Activated T-helper 17 cell treated with anti-CD3 and anti-CD28 coated beads, Interleukin-2, amount 50 U/mL, for 72 hours (primary cell): ENCODE data around the gene SLBP. TPM values are rescaled to one million over a fixed set of nuclear protein-coding genes. Genes with fewer than 3 reads are reported as not detected.
"Not testable (repeated sequence)": the region's sequence is repeated elsewhere in the genome, so short reads cannot be mapped to it uniquely, and the experiment has no call there.

Experiments
- ATAC-seq: fragments of 150-1000 bp; cut with Tn5 transposase; replicated peaks from 2 replicates; pipeline ENCODE4 v1.10.0; 2021; ENCODE audit warnings: mild to moderate bottlenecking, moderate library complexity
- H3K27ac Mint-ChIP-seq: one replicate; pipeline ENCODE4 v1.8.0; 2022; ENCODE audit warnings: mixed read lengths
- H3K27me3 Mint-ChIP-seq: one replicate; pipeline ENCODE4 v1.8.0; 2022; ENCODE audit warnings: mixed read lengths
- H3K36me3 Mint-ChIP-seq: one replicate; pipeline ENCODE4 v1.8.0; 2022; ENCODE audit warnings: low read depth, mild to moderate bottlenecking, mixed read lengths
- H3K4me1 Mint-ChIP-seq: one replicate; pipeline ENCODE4 v1.8.0; 2022; ENCODE audit warnings: mixed read lengths
- H3K4me3 Mint-ChIP-seq: one replicate; pipeline ENCODE4 v1.8.0; 2022; ENCODE audit warnings: mild to moderate bottlenecking, mixed read lengths
- H3K9me3 Mint-ChIP-seq: one replicate; pipeline ENCODE4 v1.8.0; 2022; ENCODE audit warnings: mixed read lengths
- total RNA-seq, 2 donors: library from RNA; stranded (reverse); gene quantifications; one replicate each; pipeline ENCODE4 v1.2.3, GENCODE V29; 2022

SLBP gene
- total RNA-seq, 2 donors from 2014 or later, result 68.2 to 132 TPM

DNA sequence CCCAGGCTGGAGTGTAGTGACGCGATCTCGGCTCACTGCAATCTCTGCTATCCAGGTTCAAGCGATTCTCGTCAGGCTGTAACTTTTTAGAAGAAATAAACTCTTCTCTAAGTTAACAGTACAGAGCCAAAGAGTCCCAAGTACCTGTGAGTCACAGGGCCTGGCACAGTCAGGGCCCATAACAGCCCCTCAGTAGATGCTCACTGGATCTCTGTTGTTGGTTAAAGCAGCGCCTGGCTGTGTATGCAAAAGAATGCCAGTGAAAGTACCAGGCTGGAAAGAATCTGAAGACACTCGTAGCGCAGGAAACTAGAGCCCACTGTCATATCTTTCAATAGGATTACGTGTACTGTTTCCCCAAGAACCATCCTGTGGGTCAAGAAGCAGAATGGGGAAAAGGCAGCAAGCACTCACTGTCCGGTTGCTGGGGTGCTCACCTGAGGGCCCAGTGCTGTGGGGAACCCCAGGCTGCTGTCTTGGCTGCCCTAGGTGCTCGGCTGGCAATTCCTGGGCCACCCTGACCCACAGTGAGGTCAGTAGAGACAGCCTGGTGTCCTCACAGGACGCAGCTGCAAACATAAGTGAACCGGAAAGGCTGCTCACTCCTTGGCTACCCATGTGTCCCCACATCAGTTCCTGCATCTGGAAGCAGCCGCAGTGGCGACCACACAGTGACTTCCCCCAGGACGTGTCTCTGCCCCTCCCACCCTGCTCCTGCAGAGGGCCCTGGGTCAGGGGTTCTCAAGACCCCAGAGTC lies 3.1 kb upstream of the SLBP start:
- peaks cover 62% of the 10 kb centered on the region for H3K36me3 Mint-ChIP-seq
- H3K4me1 Mint-ChIP-seq, result peaks cover 13% of the 10 kb centered on the region
- peak overlapping the region; percentile 52 for H3K27ac Mint-ChIP-seq
- no peaks in the 10 kb centered on the region for H3K9me3 Mint-ChIP-seq
- no peaks in the 10 kb centered on the region for H3K27me3 Mint-ChIP-seq
- no peak for ATAC-seq
- peak overlapping the region; percentile 99 for H3K4me3 Mint-ChIP-seq

DNA sequence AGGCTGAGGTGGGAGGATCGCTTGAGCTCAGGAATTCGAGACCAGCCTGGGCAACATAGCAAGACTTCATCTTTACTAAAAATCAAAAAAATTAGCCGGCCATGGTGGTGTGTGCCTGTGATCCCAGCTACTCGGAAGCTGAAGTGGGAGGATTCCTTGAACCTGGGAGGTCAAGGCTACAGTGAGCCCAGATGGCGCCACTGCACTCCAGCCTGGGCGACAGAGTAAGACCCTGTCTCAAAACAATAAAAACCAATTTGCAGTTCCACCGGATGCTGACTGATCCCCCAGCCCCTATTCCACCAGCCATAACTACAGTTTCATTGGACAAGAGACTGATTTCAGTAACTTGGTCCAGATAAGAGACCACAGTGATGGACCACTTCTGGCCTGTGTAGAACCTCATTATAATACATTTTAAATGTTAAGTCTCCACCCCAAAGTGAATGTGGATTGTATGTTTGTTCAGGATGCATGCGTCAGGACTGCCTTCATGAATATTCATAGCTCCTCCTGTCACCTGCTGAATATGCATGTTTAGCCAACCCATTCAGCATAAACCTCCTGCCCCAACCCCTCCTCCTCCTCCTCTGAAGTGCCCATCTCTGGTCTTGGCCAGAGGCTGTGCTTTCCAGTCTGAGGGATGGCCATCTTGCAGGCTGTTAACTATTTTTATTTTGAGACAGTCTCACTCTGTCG lies 2.3 kb upstream of the SLBP start:
- Mint-ChIP-seq H3K27ac (peak overlapping the region; percentile 95), H3K36me3 (peaks cover 70% of the 10 kb centered on the region), H3K4me3 (peak overlapping the region; percentile 99), H3K27me3 (no peaks in the 10 kb centered on the region), H3K4me1 (peaks cover 18% of the 10 kb centered on the region), H3K9me3 (no peaks in the 10 kb centered on the region)
- ATAC-seq, result no peak

DNA sequence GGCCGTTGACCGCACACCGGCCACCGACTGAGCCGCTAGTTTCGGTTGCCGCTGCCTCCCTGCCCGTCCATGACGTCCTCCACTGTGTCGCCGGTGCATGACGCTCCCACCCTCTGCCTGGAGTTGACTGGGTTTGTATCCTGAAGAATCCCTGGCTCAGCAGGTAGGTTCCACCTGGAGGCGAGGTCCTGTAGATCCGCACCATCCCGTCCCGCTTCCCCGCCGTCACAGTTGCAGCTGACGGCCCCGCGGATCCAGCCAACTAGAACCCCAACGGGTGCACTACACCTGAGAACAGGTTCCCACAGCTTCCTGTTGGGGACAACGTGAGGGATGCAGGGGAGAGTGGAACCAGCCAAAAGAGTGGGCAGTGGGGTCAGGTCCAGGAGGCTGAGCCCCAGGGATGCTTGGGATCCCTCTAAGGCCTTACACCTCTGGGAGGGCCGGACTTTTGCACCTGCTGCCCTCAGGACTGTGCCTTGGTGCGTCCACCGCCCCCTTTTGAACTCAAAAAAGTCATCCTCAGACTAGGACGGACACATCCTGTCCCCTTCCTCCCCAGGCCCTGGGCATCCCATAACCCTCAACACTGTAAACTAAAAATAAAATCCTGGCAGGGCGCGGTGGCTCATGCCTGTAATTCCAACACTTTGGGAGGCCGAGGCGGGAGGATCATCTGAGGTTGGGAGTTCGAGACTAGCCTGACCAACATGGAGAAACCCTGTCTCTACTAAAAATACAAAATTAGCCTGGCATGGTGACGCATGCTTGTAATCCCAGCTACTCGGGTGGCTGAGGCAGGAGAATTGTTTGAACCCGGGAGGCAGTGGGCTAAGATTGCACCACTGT lies 1.1 kb upstream of the SLBP start:
- Mint-ChIP-seq H3K36me3 (peaks cover 74% of the 10 kb centered on the region), H3K4me3 (peak overlapping the region; percentile 99), H3K9me3 (no peaks in the 10 kb centered on the region), H3K4me1 (peaks cover 29% of the 10 kb centered on the region), H3K27ac (peak overlapping the region; percentile 95), H3K27me3 (no peaks in the 10 kb centered on the region)
- ATAC-seq, result peak; percentile 22

DNA sequence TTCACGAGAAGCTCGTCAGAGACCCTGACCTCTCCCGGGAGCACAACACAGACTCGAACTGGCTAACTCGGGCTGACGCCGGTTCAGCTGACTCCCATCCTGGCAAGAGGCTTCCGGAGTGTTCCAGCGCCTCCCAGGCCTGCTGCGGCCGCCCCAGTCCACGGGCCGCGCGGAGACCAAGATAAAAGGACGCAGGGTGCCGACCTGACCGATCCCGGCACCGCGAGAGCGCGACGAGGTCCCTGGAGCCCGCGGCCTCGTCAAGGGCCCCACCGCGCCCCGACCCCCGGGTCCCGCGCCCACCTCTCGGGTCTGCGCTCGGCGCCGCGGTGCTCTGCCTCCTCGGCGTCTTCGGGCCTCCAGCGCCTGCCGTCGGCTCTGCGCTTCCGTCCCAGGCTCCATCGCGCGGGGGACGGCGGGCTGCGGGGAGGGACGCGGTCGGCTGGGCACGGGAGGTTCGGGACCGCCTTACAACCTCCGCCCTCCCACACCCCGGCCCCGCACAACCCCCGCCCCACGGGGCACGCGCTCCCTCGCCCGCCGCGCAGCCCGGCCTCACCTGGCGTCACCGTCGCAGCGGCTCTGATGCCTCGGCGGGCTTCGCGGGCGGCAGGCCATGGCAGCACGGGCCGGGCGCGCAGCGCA lies 426 bp downstream of the SLBP start:
- Mint-ChIP-seq H3K27ac (peak overlapping the region; percentile 97), H3K9me3 (no peaks in the 10 kb centered on the region), H3K27me3 (no peaks in the 10 kb centered on the region), H3K4me1 (peaks cover 29% of the 10 kb centered on the region), H3K4me3 (peak overlapping the region; percentile 100), H3K36me3 (peaks cover 85% of the 10 kb centered on the region)
- no peak for ATAC-seq

DNA sequence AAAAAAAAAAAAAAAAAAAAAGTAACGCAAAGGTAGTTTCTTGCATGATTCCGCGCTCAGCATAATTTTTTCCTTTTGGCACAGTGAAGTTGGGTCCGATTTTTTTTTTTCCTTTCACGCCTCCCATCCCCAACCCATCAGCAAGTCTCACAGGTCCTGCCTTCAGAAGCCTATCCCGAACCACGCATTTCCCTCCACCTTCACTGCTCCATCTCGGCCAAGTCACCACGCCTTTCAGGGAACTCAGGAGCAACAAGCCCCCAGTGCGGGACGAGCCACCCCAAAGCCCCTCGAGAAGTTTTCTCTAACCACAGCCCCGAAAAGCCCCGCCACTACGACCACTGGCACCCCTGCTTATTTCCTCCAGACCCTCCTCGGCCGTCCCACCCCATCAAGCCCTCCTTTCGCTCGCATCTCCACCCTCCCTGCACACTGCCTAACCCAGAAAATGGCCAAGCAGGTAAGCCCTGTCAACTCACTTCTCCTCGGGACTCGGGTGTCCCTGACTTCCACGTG lies 1.0 kb downstream of the SLBP start:
- Mint-ChIP-seq H3K27ac (peak overlapping the region; percentile 97), H3K4me3 (peak overlapping the region; percentile 100), H3K27me3 (no peaks in the 10 kb centered on the region), H3K36me3 (peaks cover 90% of the 10 kb centered on the region), H3K4me1 (peaks cover 29% of the 10 kb centered on the region), H3K9me3 (no peaks in the 10 kb centered on the region)
- no peak for ATAC-seq

DNA sequence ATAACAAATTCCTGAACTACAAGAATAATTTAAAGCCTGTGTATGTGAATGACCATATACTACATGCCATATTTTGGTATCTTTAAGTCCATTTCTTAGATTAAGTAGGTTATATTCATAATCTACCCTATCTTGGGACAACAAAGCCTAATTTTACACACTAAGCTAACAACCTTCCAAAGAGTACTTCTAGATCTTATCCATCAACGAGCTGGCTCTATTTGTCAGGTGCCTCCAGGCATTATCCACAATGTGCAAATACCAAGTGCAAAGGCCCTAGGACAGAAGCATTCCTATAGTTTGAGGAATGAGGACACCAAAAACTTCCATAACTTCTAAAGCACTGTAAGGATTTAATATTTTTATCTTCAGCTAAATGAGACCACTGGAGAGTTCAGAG lies 3.5 kb downstream of the SLBP start:
- peaks cover 90% of the 10 kb centered on the region for H3K36me3 Mint-ChIP-seq
- no peaks in the 10 kb centered on the region for H3K9me3 Mint-ChIP-seq
- no peak for ATAC-seq
- peak overlapping the region; percentile 100 for H3K4me3 Mint-ChIP-seq
- no peaks in the 10 kb centered on the region for H3K27me3 Mint-ChIP-seq
- H3K27ac Mint-ChIP-seq, result peak overlapping the region; percentile 97
- H3K4me1 Mint-ChIP-seq, result peaks cover 24% of the 10 kb centered on the region

DNA sequence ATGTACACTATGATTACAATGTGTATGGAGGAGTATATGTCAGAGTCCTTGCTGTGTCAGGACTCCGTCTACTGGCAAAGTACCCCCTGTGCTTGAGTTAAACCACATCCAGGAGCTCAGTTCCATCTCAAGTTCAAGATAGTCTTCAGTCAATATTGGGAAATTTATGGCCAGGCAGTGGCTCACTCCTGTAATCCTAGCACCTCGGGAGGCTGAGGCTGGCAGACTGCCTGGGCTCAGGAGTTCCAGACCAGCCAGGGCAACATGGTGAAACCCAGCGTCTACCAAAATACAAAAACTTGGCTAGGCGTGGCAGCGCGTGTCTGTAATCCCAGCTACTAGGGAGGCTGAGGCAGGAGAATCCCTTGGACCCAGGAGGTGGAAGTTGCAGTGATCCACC lies 5.8 kb downstream of the SLBP start:
- H3K9me3 Mint-ChIP-seq, result no peaks in the 10 kb centered on the region
- H3K27ac Mint-ChIP-seq, result no peak overlapping the region
- H3K36me3 Mint-ChIP-seq, result peaks cover 99% of the 10 kb centered on the region
- no peaks in the 10 kb centered on the region for H3K27me3 Mint-ChIP-seq
- peaks cover 29% of the 10 kb centered on the region for H3K4me1 Mint-ChIP-seq
- no peak for ATAC-seq
- H3K4me3 Mint-ChIP-seq, result no peak overlapping the region

DNA sequence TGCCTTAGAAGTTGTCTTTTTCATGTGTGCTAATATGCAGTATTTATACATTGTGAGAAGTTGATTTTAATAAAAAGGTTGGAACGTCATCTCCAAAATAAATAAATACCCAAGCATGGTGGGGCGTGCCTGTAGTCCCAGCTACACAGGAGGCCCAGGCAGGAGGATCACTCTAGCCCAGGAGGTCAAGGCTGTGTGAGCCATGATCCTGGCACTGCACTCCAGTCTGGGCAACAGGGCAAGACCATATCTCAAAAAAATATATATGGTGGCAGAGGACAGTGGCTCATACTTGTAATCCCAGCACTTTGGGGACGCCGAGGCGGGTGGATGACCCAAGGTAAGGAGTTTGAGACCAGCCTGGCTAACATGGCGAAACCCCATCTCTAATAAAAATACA lies 6.4 kb downstream of the SLBP start:
- Mint-ChIP-seq H3K27ac (no peak overlapping the region), H3K9me3 (no peaks in the 10 kb centered on the region), H3K36me3 (peaks cover 99% of the 10 kb centered on the region), H3K4me1 (peaks cover 26% of the 10 kb centered on the region), H3K27me3 (no peaks in the 10 kb centered on the region), H3K4me3 (no peak overlapping the region)
- no peak for ATAC-seq

DNA sequence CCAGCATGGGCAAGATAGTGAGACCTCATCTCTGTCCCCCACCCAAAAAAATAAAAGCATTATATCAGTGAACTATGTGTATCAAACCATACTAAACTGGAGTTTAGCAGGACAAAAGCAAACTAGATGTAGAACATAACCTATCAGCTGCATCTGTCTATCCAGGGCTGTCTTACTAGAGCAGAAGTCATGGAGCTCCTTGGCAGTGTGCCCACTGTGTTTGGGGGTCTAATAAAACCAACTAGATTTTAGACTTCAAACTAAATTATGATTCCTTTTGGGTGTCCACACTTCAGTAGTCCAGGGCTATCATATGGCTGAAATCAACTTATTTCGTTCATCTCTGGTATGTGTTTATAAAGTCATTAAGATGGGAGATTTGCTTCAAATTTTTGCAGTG lies 8.3 kb downstream of the SLBP start:
- Mint-ChIP-seq H3K9me3 (no peaks in the 10 kb centered on the region), H3K27ac (no peak overlapping the region), H3K36me3 (peaks cover 99% of the 10 kb centered on the region), H3K27me3 (no peaks in the 10 kb centered on the region), H3K4me3 (no peak overlapping the region), H3K4me1 (peaks cover 13% of the 10 kb centered on the region)
- ATAC-seq, result no peak

DNA sequence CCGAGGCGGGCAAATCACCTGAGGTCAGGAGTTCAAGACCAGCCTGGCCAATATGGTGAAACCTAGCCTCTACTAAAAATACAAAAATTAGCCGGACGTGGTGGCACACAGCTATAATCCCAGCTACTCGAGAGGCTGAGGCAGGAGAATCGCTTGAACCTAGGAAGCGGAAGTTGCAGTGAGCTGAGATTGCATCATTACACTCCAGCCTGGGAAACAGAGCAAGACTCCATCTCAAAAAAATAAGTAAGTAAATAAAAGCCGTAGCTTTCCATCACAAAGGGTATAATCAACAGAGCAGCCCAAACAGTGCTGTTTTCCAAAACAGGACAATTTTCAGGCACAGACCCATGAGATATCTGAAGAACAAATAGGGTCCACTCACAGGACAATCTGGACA lies 10.4 kb downstream of the SLBP start:
- H3K4me1 Mint-ChIP-seq, H3K4me3 Mint-ChIP-seq, ATAC-seq, H3K27ac Mint-ChIP-seq, H3K27me3 Mint-ChIP-seq, H3K9me3 Mint-ChIP-seq: not testable (repeated sequence)
- peaks cover 100% of the 10 kb centered on the region for H3K36me3 Mint-ChIP-seq

DNA sequence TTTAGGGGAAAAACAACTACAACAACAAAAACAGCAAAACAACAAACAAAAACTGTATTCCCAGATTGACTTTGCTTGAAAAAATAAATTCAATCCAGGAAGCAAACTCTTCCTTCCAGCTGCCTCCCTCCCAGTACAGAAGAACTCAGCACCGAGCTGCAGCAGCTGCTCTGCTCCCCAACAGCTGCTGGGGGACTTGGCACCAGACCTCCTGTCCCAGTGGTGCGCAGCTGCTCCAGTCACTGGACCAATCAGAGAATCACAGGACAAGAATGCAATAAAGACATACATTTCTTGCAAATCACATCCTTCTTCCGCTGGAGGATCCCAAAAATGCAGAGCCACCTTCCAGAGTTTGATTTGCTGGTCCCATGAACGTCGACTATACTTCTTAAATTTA lies 16.2 kb downstream of the SLBP start:
- Mint-ChIP-seq H3K9me3 (no peaks in the 10 kb centered on the region), H3K27ac (no peak overlapping the region), H3K4me3 (no peak overlapping the region), H3K27me3 (no peaks in the 10 kb centered on the region), H3K4me1 (no peaks in the 10 kb centered on the region), H3K36me3 (peaks cover 100% of the 10 kb centered on the region)
- no peak for ATAC-seq

DNA sequence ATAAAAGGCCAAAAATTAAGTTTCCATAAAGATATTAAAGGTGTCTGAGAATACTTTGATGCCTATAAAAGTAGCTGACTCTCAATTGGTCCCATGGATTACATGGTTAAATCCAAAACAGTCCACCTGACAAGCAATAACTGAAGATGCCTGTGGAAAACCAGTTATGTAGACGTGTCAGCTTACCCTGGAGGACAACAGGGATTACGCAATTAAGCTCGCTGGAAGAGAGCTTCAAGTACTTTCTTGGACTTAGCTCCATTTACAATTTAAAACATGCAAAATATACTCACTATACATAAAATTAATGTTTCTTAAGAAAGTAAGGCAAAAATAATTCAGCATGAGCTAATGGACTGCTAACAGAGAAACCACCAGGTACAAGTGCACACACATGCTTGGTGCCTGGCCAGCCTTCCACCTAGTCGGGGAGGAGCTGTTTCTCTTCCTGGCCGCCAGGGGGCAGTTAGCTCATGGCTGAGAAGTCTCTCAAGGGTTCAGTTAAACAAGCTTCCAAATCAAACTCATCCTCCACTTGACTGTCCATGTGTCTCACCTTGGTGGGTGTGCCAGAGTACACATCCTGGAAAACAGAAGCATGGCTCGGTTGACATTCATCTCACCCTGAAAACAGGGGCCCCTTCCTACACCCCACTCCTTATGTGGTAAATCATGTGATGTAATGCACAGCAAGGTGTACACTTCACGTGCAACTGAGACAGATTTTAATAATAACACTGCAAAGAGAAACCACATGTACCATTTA lies 18.8 kb downstream of the SLBP start:
- peak; percentile 94 for ATAC-seq

DNA sequence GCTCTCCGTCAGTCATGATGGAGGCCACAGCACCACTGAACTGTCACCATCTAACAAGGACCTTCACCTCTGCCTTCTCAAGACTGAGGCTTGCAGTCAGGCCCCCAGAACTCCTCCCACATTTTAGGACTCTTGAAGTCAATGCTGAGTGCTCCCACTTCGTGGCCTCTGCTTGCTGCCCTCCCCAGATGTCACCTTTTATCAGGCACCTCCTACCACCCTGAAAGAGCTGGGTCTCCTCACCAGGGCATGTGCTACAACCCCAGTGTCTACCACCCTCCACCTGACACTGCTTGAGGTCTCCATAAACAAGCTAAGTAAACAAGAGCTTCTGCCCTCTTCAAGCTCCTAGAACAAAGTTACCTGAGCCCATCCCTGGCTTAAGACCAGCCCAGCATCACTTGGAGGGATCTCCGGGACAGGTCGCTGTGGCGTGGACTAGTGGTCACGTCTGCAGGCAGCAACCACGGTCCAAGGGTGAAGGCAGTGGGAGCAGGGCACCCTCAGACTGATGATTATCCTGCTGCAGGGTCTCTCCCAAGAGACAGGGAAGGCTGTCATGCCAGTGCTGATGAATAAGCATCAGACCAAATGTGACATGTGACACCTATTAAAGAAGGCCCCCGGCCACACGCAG lies 20.3 kb downstream of the SLBP start:
- H3K27me3 Mint-ChIP-seq, result no peaks in the 10 kb centered on the region
- H3K4me1 Mint-ChIP-seq, result no peaks in the 10 kb centered on the region
- ATAC-seq, result no peak
- no peak overlapping the region for H3K27ac Mint-ChIP-seq
- no peaks in the 10 kb centered on the region for H3K9me3 Mint-ChIP-seq
- no peak overlapping the region for H3K4me3 Mint-ChIP-seq
- H3K36me3 Mint-ChIP-seq, result peaks cover 82% of the 10 kb centered on the region

More for the DNA sequence above, 18.8 kb downstream of the SLBP start:
- H3K4me1 Mint-ChIP-seq, result no peaks in the 10 kb centered on the region
- H3K4me3 Mint-ChIP-seq, result no peak overlapping the region
- peaks cover 97% of the 10 kb centered on the region for H3K36me3 Mint-ChIP-seq
- H3K27ac Mint-ChIP-seq, result no peak overlapping the region
- H3K27me3 Mint-ChIP-seq, result no peaks in the 10 kb centered on the region
- no peaks in the 10 kb centered on the region for H3K9me3 Mint-ChIP-seq
